CD4-positive, CD25-positive, alpha-beta regulatory T cell (primary cell): ENCODE measurements around the gene NUTM2E. TPM values are rescaled to one million over a fixed set of nuclear protein-coding genes. Genes with fewer than 3 reads are reported as not detected.
"Not testable (repeated sequence)": the region's sequence is repeated elsewhere in the genome, so short reads cannot be mapped to it uniquely, and the experiment has no call there.

ENCODE experiments used
- ATAC-seq, 2 donors: fragments of 150-1000 bp; cut with Tn5 transposase; one replicate each; pipeline ENCODE4 v1.10.0; 2021; ENCODE audit warnings: low read depth in 2 of 2, moderate number of reproducible peaks in 2 of 2, moderate library complexity in 1 of 2
- DNase-seq, 3 donors: peaks; one replicate each; pipeline versions ENCODE4 v3.0.0 to v3.0.0-alpha.2; 2012 to 2022; ENCODE audit warnings: mixed read lengths in 1 of 3
- H3K27ac ChIP-seq: one replicate; pipeline ENCODE4 v1.7.0; 2013; ENCODE audit warnings: mild to moderate bottlenecking, low read length; ENCODE audit not compliant: insufficient read depth, poor library complexity, severe bottlenecking
- H3K27me3 ChIP-seq: one replicate; pipeline ENCODE4 v1.7.0; 2013; ENCODE audit warnings: low read length; ENCODE audit not compliant: control insufficient read depth, insufficient read depth
- H3K36me3 ChIP-seq: one replicate; pipeline ENCODE4 v1.7.0; 2013; ENCODE audit warnings: mild to moderate bottlenecking, low read length, moderate library complexity; ENCODE audit not compliant: control insufficient read depth, insufficient read depth
- H3K4me1 ChIP-seq: 2 replicates; pipeline ENCODE4 v1.7.0; 2013; ENCODE audit warnings: mild to moderate bottlenecking, low read length; ENCODE audit not compliant: insufficient read depth, control insufficient read depth, poor library complexity, severe bottlenecking
- H3K4me3 ChIP-seq: one replicate; pipeline ENCODE4 v1.7.0; 2013; ENCODE audit warnings: low read depth, mild to moderate bottlenecking, low read length, moderate library complexity
- H3K9me3 ChIP-seq, 2 experiments: 1 replicate in 1 of 2; 2 replicates in 1 of 2; pipeline ENCODE4 v1.7.0; 2013; ENCODE audit warnings: low read length in 2 of 2, mild to moderate bottlenecking in 1 of 2, moderate library complexity in 1 of 2; ENCODE audit not compliant: control insufficient read depth in 2 of 2
- H3K27ac Mint-ChIP-seq, 3 donors: one replicate each; pipeline ENCODE4 v1.8.0; 2020 to 2022; ENCODE audit warnings: mild to moderate bottlenecking in 3 of 3, mixed read lengths in 3 of 3, moderate library complexity in 2 of 3
- H3K27me3 Mint-ChIP-seq: one replicate; pipeline ENCODE4 v1.8.0; 2022; ENCODE audit warnings: mild to moderate bottlenecking, mixed read lengths
- H3K36me3 Mint-ChIP-seq: one replicate; pipeline ENCODE4 v1.8.0; 2020; ENCODE audit warnings: mixed read lengths
- H3K4me1 Mint-ChIP-seq, 4 donors: one replicate each; pipeline ENCODE4 v1.8.0; 2020 to 2022; ENCODE audit warnings: mixed read lengths in 4 of 4, mild to moderate bottlenecking in 1 of 4
- H3K4me3 Mint-ChIP-seq, 4 donors: one replicate each; pipeline ENCODE4 v1.8.0; 2020 to 2022; ENCODE audit warnings: mild to moderate bottlenecking in 4 of 4, mixed read lengths in 4 of 4, moderate library complexity in 3 of 4
- H3K9me3 Mint-ChIP-seq, 7 donors: one replicate each; pipeline ENCODE4 v1.8.0; 2020 to 2022; ENCODE audit warnings: mixed read lengths in 7 of 7, mild to moderate bottlenecking in 3 of 7, moderate library complexity in 2 of 7
- polyA plus RNA-seq, 4 donors: library from polyadenylated mRNA; unstranded; fragments of 300-500 nt; fragmentation: Illumina TruSeq; gene quantifications; one replicate each; pipeline ENCODE4 v1.2.3, GENCODE V29; 2021
- total RNA-seq: library from RNA; stranded (reverse); gene quantifications from one replicate; pipeline ENCODE4 v1.2.3, GENCODE V29; 2022

NUTM2E gene
- total RNA-seq (not detected), polyA plus RNA-seq (under 1 TPM in 1 of 4 donors, not detected in 3; 0.07 TPM)

GRCh38 chr10:79826496-79827215 lies at the start of gene NUTM2E:
Gene NUTM2E, plus strand, starts transcription at chr10:79826739. Its CDS starts 15,002 bp downstream, at chr10:79841741.
- H3K4me3 ChIP-seq = peak within 1 kb of the TSS; percentile 53
- Mint-ChIP-seq H3K27ac (peak within 1 kb of the TSS; percentile 79 to 96 (median 86)), H3K4me3 (peak within 1 kb of the TSS; percentile 95 to 100 (median 97)), H3K4me1 (peaks cover 12 to 36% (median 15%) of the 10 kb centered on the region in 4 donors)
- H3K4me1 ChIP-seq, H3K9me3 ChIP-seq, H3K27me3 ChIP-seq, H3K9me3 Mint-ChIP-seq, H3K27me3 Mint-ChIP-seq, H3K36me3 Mint-ChIP-seq, H3K36me3 ChIP-seq: not testable (repeated sequence)
- DNase-seq (peak; percentile 69 to 84 (median 76)), ATAC-seq (peak; percentile 95 to 97)
- H3K27ac ChIP-seq = peak within 1 kb of the TSS; percentile 76

- not testable (repeated sequence) for H3K9me3 ChIP-seq, H3K36me3 ChIP-seq, ATAC-seq, H3K4me1 ChIP-seq, H3K27ac ChIP-seq, H3K9me3 Mint-ChIP-seq, H3K27me3 Mint-ChIP-seq, H3K27ac Mint-ChIP-seq, H3K27me3 ChIP-seq, H3K36me3 Mint-ChIP-seq, H3K4me3 ChIP-seq, H3K4me1 Mint-ChIP-seq, H3K4me3 Mint-ChIP-seq, DNase-seq
Observed at GRCh38 chr10:79777997-79778396, 48.5 kb upstream of the NUTM2E start.

DNA sequence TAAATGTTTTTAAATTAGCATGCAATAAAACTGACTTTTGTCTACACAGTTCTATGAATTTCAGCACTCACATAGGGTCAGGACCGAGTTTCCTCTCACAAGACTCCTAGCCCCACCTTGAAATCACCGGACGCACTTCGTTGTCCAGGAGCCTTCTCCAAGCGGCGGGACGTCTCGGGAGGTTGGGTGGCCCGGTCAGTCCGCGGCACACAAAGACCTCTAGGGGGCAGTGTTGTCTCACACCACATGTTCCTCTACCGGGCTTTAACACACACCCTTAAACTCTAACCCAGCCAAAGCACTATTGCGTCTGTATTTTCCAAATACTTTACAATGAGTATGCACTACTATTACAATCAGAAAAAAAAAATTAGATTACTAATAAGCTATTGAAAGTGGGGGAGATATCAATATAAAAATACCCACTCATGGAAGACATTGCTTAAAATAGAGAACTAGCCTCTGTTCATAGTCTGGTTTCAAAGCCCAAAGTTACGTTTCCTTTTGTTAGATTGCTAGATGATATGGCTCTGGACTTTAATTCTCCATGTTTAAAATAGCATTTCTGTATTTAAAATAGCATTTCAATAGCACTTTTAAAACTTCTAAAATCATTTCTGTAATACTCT lies 47.1 kb upstream of the NUTM2E start:
- H3K9me3 Mint-ChIP-seq, H3K4me3 Mint-ChIP-seq, H3K36me3 Mint-ChIP-seq, H3K27me3 ChIP-seq, H3K27ac ChIP-seq, H3K4me1 Mint-ChIP-seq, H3K36me3 ChIP-seq, H3K4me1 ChIP-seq, H3K4me3 ChIP-seq, H3K9me3 ChIP-seq, H3K27me3 Mint-ChIP-seq, H3K27ac Mint-ChIP-seq: not testable (repeated sequence)
- DNase-seq = peak; percentile 30 to 63 (median 55)
- ATAC-seq = peak; percentile 79 to 84

GRCh38 chr10:79779992-79780391 lies 46.5 kb upstream of the NUTM2E start:
- not testable (repeated sequence) for H3K9me3 Mint-ChIP-seq, H3K36me3 ChIP-seq, H3K27ac ChIP-seq, H3K27me3 Mint-ChIP-seq, H3K4me3 ChIP-seq, ATAC-seq, H3K4me1 ChIP-seq, H3K9me3 ChIP-seq, H3K4me1 Mint-ChIP-seq, H3K27ac Mint-ChIP-seq, H3K27me3 ChIP-seq, H3K36me3 Mint-ChIP-seq, H3K4me3 Mint-ChIP-seq, DNase-seq

DNA sequence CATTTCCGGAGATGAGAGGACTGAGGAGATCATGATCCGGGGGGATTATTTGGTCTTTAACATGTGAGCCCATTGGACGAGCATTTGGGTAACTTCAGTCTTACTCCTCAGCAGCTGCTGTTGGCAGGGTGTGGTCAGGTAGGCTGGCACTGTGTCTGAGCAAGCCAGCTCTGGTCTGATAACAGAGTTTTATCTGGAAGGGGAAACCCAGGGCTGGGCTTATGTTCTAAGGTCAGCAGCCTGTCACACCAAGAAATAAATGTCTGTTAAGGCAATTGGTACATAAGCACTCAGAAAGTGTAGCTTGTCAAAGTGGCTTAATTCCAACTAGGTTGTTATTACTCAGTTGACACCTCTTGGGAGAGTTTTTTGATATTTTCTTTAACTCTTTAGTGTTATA lies 45.0 kb upstream of the NUTM2E start:
- not testable (repeated sequence) for DNase-seq, H3K4me1 Mint-ChIP-seq, H3K9me3 ChIP-seq, H3K27ac ChIP-seq, H3K9me3 Mint-ChIP-seq, H3K36me3 Mint-ChIP-seq, H3K27ac Mint-ChIP-seq, ATAC-seq, H3K36me3 ChIP-seq, H3K4me1 ChIP-seq, H3K27me3 ChIP-seq, H3K4me3 ChIP-seq, H3K4me3 Mint-ChIP-seq, H3K27me3 Mint-ChIP-seq

DNA sequence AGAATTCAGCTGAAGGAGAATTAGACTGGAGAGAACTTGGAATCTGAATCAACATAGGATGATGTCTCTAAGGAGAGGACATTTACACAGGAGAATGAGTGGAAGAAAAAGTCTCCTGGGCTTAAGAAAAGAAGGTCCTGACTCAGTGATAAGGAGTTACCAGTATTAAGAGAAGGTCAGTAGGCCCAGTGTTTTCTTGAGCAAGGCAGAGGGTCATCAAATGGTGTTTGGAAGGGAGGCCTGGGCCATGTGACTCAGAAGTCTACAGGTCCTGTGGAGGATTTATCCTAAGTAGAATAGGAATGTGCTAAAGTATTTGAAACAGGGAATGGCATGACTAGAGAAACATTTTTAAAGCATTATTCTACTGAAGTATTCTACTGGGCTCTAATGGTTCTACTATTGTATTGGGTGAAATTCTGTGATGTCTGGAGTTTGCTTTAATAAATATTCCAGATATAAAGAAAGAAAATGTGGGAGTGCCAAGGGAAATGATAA lies 39.0 kb upstream of the NUTM2E start:
- not testable (repeated sequence) for H3K4me3 ChIP-seq, H3K4me3 Mint-ChIP-seq, DNase-seq, ATAC-seq, H3K9me3 Mint-ChIP-seq, H3K27me3 ChIP-seq, H3K4me1 ChIP-seq, H3K27ac Mint-ChIP-seq, H3K9me3 ChIP-seq, H3K27ac ChIP-seq, H3K4me1 Mint-ChIP-seq, H3K36me3 Mint-ChIP-seq, H3K36me3 ChIP-seq, H3K27me3 Mint-ChIP-seq

- not testable (repeated sequence) for H3K36me3 ChIP-seq, DNase-seq, H3K27me3 Mint-ChIP-seq, H3K4me1 Mint-ChIP-seq, H3K27ac ChIP-seq, H3K9me3 ChIP-seq, H3K4me3 Mint-ChIP-seq, H3K27me3 ChIP-seq, H3K27ac Mint-ChIP-seq, H3K4me3 ChIP-seq, H3K4me1 ChIP-seq, ATAC-seq, H3K36me3 Mint-ChIP-seq, H3K9me3 Mint-ChIP-seq
Observed at GRCh38 chr10:79789351-79789750, 37.2 kb upstream of the NUTM2E start.

- H3K27me3 ChIP-seq, DNase-seq, H3K9me3 ChIP-seq, H3K27ac ChIP-seq, H3K36me3 Mint-ChIP-seq, H3K4me1 ChIP-seq, H3K9me3 Mint-ChIP-seq, ATAC-seq, H3K27me3 Mint-ChIP-seq, H3K4me3 Mint-ChIP-seq, H3K4me1 Mint-ChIP-seq, H3K27ac Mint-ChIP-seq, H3K36me3 ChIP-seq, H3K4me3 ChIP-seq: not testable (repeated sequence)
Observed at GRCh38 chr10:79791906-79792517, 34.5 kb upstream of the NUTM2E start.
